H9 (cell line): ENCODE results near the gene CACNA1D. TPM values are rescaled to one million over a fixed set of nuclear protein-coding genes. Genes with fewer than 3 reads are reported as not detected.

Experiments
- DNase-seq: peaks from one replicate; pipeline ENCODE4 v3.0.0-alpha.2; 2017
- H2AFZ ChIP-seq: one replicate; pipeline ENCODE4 v1.6.1; 2013; ENCODE audit warnings: mild to moderate bottlenecking, low read length, control low read depth, moderate library complexity
- H2AK5ac ChIP-seq: 2 replicates; pipeline ENCODE4 v1.6.1; 2013; ENCODE audit warnings: low read length, control low read depth, mixed read lengths; ENCODE audit not compliant: insufficient read length
- H2BK120ac ChIP-seq: one replicate; pipeline ENCODE4 v1.6.1; 2013; ENCODE audit warnings: low read depth, mild to moderate bottlenecking, low read length, control low read depth, inconsistent platforms; ENCODE audit not compliant: poor library complexity, severe bottlenecking
- H2BK12ac ChIP-seq: 2 replicates; pipeline ENCODE4 v1.6.1; 2013; ENCODE audit warnings: low read length, control low read depth, mixed read lengths, low read depth; ENCODE audit not compliant: insufficient read length
- H2BK15ac ChIP-seq: 2 replicates; pipeline ENCODE4 v1.6.1; 2013; ENCODE audit warnings: low read depth, low read length, control low read depth
- H2BK20ac ChIP-seq: one replicate; pipeline ENCODE4 v1.6.1; 2013; ENCODE audit warnings: low read depth, mild to moderate bottlenecking, low read length, control low read depth, inconsistent platforms; ENCODE audit not compliant: poor library complexity, severe bottlenecking
- H2BK5ac ChIP-seq: 2 replicates; pipeline ENCODE4 v1.6.1; 2013; ENCODE audit warnings: low read length, control low read depth, mixed read lengths; ENCODE audit not compliant: insufficient read length
- H3K14ac ChIP-seq: 2 replicates; pipeline ENCODE4 v1.6.1; 2013; ENCODE audit warnings: low read length, control low read depth; ENCODE audit not compliant: insufficient read depth
- H3K18ac ChIP-seq: 2 replicates; pipeline ENCODE4 v1.6.1; 2013; ENCODE audit warnings: low read depth, mild to moderate bottlenecking, mixed read lengths, low read length, control low read depth; ENCODE audit not compliant: insufficient read length
- H3K23ac ChIP-seq: 2 replicates; pipeline ENCODE4 v1.6.1; 2013; ENCODE audit warnings: low read length, control low read depth, mixed read lengths, low read depth; ENCODE audit not compliant: insufficient read length
- H3K23me2 ChIP-seq: 2 replicates; pipeline ENCODE4 v1.6.1; 2013; ENCODE audit warnings: low read depth, mild to moderate bottlenecking, mixed read lengths, low read length, control low read depth; ENCODE audit not compliant: insufficient read length, poor library complexity, severe bottlenecking
- H3K27ac ChIP-seq: 2 replicates; pipeline ENCODE4 v1.5.1; 2013; ENCODE audit warnings: low read length, control low read depth, mixed read lengths, low read depth; ENCODE audit not compliant: insufficient read length
- H3K27me3 ChIP-seq: 2 replicates; pipeline ENCODE4 v1.6.1; 2013; ENCODE audit warnings: low read length, control low read depth, inconsistent platforms; ENCODE audit not compliant: insufficient read depth
- H3K4ac ChIP-seq: 2 replicates; pipeline ENCODE4 v1.6.1; 2013; ENCODE audit warnings: low read depth, mild to moderate bottlenecking, control low read depth, inconsistent platforms, low read length, moderate library complexity
- H3K4me1 ChIP-seq: 2 replicates; pipeline ENCODE4 v1.6.1; 2013; ENCODE audit warnings: low read length, control low read depth, inconsistent platforms; ENCODE audit not compliant: insufficient read depth
- H3K4me2 ChIP-seq: 2 replicates; pipeline ENCODE4 v1.6.1; 2013; ENCODE audit warnings: low read length, control low read depth, mixed read lengths; ENCODE audit not compliant: insufficient read length, insufficient read depth
- H3K56ac ChIP-seq: 2 replicates; pipeline ENCODE4 v1.6.1; 2013; ENCODE audit warnings: low read depth, mild to moderate bottlenecking, mixed read lengths, low read length, control low read depth; ENCODE audit not compliant: insufficient read length
- H3K79me1 ChIP-seq: 2 replicates; pipeline ENCODE4 v1.6.1; 2013; ENCODE audit warnings: low read depth, mild to moderate bottlenecking, moderate library complexity, low read length, control low read depth, inconsistent platforms; ENCODE audit not compliant: insufficient read depth, poor library complexity, severe bottlenecking
- H3K79me2 ChIP-seq: 2 replicates; pipeline ENCODE4 v1.6.1; 2013; ENCODE audit warnings: low read length, control low read depth, inconsistent platforms; ENCODE audit not compliant: insufficient read depth
- H3K9ac ChIP-seq: 2 replicates; pipeline ENCODE4 v1.6.1; 2013; ENCODE audit warnings: low read length, control low read depth, mixed read lengths; ENCODE audit not compliant: insufficient read length; ENCODE audit errors: extremely low read depth
- H3K9me3 ChIP-seq: one replicate; pipeline ENCODE4 v1.6.1; 2013; ENCODE audit warnings: low read depth, low read length, inconsistent platforms; ENCODE audit not compliant: control insufficient read depth
- H3T11ph ChIP-seq: one replicate; pipeline ENCODE4 v1.6.1; 2013; ENCODE audit warnings: mild to moderate bottlenecking, low read length, control low read depth, inconsistent platforms
- H4K20me1 ChIP-seq: one replicate; pipeline ENCODE4 v1.6.1; 2013; ENCODE audit not compliant: control insufficient read depth, insufficient read length, insufficient read depth
- H4K5ac ChIP-seq: 2 replicates; pipeline ENCODE4 v1.6.1; 2013; ENCODE audit warnings: low read depth, mild to moderate bottlenecking, mixed read lengths, low read length, control low read depth; ENCODE audit not compliant: insufficient read length
- H4K8ac ChIP-seq: replicated peaks from 2 replicates; pipeline ENCODE4 v1.6.1; 2013; ENCODE audit warnings: low read length, control low read depth, mixed read lengths, low read depth; ENCODE audit not compliant: insufficient read length
- H4K91ac ChIP-seq: 2 replicates; pipeline ENCODE4 v1.6.1; 2013; ENCODE audit warnings: low read depth, mild to moderate bottlenecking, moderate library complexity, mixed read lengths, low read length, control low read depth; ENCODE audit not compliant: insufficient read length
- H3K27ac Mint-ChIP-seq, 3 experiments: 2 replicates in 2 of 3; 3 replicates in 1 of 3; pipeline ENCODE4 v1.8.0; 2020 to 2021; ENCODE audit warnings: mixed read lengths in 3 of 3, mild to moderate bottlenecking in 1 of 3, moderate library complexity in 1 of 3
- H3K27me3 Mint-ChIP-seq: 2 replicates; pipeline ENCODE4 v1.8.0; 2021; ENCODE audit warnings: low read depth, mild to moderate bottlenecking, moderate library complexity, mixed read lengths
- H3K36me3 Mint-ChIP-seq, 3 experiments: 2 replicates in 2 of 3; 3 replicates in 1 of 3; pipeline ENCODE4 v1.8.0; 2020 to 2021; ENCODE audit warnings: low read depth in 3 of 3, mixed read lengths in 3 of 3; ENCODE audit not compliant: insufficient read depth in 1 of 3
- H3K4me1 Mint-ChIP-seq, 2 experiments: 2 replicates each; pipeline ENCODE4 v1.8.0; 2020; ENCODE audit warnings: mixed read lengths in 2 of 2
- H3K4me3 Mint-ChIP-seq, 2 experiments: 2 replicates in 1 of 2; 3 replicates in 1 of 2; pipeline ENCODE4 v1.8.0; 2020 to 2021; ENCODE audit warnings: mild to moderate bottlenecking in 2 of 2, mixed read lengths in 2 of 2, moderate library complexity in 1 of 2
- H3K9me3 Mint-ChIP-seq, 2 experiments: 2 replicates in 1 of 2; 3 replicates in 1 of 2; pipeline ENCODE4 v1.8.0; 2020; ENCODE audit warnings: mild to moderate bottlenecking in 2 of 2, mixed read lengths in 2 of 2, moderate library complexity in 1 of 2
- CTCF ChIP-seq: fragments of 200-600 bp; sonication (generic); conservative IDR thresholded peaks from 3 replicates; pipeline ENCODE4 v1.8.0; 2021; ENCODE audit warnings: antibody characterized with exemption, mild to moderate bottlenecking
- WGBS: extraction: QIAGEN DNeasy Blood & Tissue Kit; methylation state at CpG from one replicate; pipeline ENCODE4 v1.1.7; 2013; ENCODE audit warnings: missing lambda C conversion rate, low lambda C conversion rate, mixed read lengths; ENCODE audit not compliant: insufficient read length; ENCODE audit errors: extremely low coverage; 5-methylcytosine and 5-hydroxymethylcytosine counted together
- total RNA-seq: library from RNA; stranded (reverse); gene quantifications from 2 replicates; pipeline ENCODE4 v1.2.1, GENCODE V29; 2021

The CACNA1D gene
- total RNA-seq, 1 experiment from 2014 or later = 3.5 TPM

GRCh38 chr3:53823956-53824657 lies 329.7 kb downstream of the CACNA1D start:
- no peak for DNase-seq
- Histone ChIP-seq H2AFZ (no peak overlapping the region), H2BK20ac (no peak overlapping the region), H3K9me3 (no peaks in the 10 kb centered on the region), H3K4ac (no peak overlapping the region), H3K79me2 (no peaks in the 10 kb centered on the region), H3K23me2 (no peaks in the 10 kb centered on the region), H4K5ac (no peak overlapping the region), H2BK12ac (no peak overlapping the region), H2BK15ac (no peak overlapping the region), H3K27ac (no peak overlapping the region), H2BK120ac (no peak overlapping the region), H3K14ac (no peak overlapping the region), H3K27me3 (no peaks in the 10 kb centered on the region), H4K8ac (no peak overlapping the region), H3K18ac (no peak overlapping the region), H3K79me1 (no peaks in the 10 kb centered on the region), H2BK5ac (no peak overlapping the region), H3K56ac (no peak overlapping the region), H3T11ph (no peak overlapping the region), H4K91ac (no peak overlapping the region), H3K9ac (no peak overlapping the region), H3K23ac (no peak overlapping the region), H4K20me1 (no peaks in the 10 kb centered on the region), H3K4me2 (no peak overlapping the region), H2AK5ac (no peak overlapping the region), H3K4me1 (no peaks in the 10 kb centered on the region)
- H3K27me3 Mint-ChIP-seq = no peaks in the 10 kb centered on the region
- H3K9me3 Mint-ChIP-seq = no peaks in the 10 kb centered on the region
- no peak for TF ChIP-seq CTCF
- peak overlapping the region in 2 of 3 experiments; percentile 34 to 97; a peak in 3 of 7 replicates for H3K27ac Mint-ChIP-seq
- WGBS = no CpG with 5 or more reads among the region's 10 CpGs
- peaks cover 0 to 12% (median 8%) of the 10 kb centered on the region in 3 experiments; a peak in 4 of 7 replicates for H3K36me3 Mint-ChIP-seq
- peaks cover 0 to 10% of the 10 kb centered on the region in 2 experiments; a peak in 2 of 4 replicates for H3K4me1 Mint-ChIP-seq
- H3K4me3 Mint-ChIP-seq = peak overlapping the region in 1 of 2 experiments; percentile 42; a peak in 1 of 5 replicates
